Astrocyte (in vitro differentiated cells and primary cell): ENCODE measurements around the gene GID4.

ENCODE experiments used
- EZH2 ChIP-seq: IDR thresholded peaks from 2 replicates; pipeline ENCODE4 v1.6.1; 2012; ENCODE audit warnings: mild to moderate bottlenecking, low read length, inconsistent platforms; ENCODE audit not compliant: insufficient read depth
- TF ChIP-seq, protein P1 (sequence below): IDR thresholded peaks from 2 replicates; pipeline ENCODE4 v1.5.1; 2011; ENCODE audit warnings: low read depth, mild to moderate bottlenecking, inconsistent platforms, low read length, moderate library complexity; ENCODE audit not compliant: insufficient read depth

DNA sequence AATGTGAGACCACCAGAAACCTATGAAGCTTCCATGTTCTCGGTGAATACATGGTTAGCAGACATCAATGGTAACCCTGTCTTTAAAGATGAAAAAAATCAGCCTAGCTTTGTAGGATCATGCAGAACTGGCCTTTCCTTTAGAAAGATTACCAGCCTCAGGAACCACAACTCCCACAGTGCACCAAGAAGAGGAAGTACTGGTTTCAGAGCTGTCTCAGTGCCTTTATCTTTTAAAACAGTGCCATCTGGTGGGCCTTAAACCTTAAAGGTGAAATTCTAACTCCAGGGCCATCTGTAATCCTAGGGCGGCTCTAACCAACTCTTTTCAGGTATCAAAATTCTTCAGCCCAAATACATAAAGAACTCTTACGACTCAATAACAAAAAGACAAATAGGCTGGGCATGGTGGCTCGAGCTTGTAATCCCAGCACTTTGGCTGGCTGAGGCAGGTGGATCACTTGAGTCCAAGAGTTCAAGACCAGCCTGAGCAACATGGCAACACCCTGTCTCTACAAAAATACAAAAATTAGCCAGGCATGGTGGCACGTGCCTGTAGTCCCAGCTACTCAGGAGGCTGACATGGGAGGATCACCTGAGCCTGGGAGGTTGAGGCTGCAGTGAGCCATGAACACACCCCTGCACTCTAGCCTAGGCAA is 5.6 kb upstream of the GID4 start:
- TF ChIP-seq, protein P1, sequence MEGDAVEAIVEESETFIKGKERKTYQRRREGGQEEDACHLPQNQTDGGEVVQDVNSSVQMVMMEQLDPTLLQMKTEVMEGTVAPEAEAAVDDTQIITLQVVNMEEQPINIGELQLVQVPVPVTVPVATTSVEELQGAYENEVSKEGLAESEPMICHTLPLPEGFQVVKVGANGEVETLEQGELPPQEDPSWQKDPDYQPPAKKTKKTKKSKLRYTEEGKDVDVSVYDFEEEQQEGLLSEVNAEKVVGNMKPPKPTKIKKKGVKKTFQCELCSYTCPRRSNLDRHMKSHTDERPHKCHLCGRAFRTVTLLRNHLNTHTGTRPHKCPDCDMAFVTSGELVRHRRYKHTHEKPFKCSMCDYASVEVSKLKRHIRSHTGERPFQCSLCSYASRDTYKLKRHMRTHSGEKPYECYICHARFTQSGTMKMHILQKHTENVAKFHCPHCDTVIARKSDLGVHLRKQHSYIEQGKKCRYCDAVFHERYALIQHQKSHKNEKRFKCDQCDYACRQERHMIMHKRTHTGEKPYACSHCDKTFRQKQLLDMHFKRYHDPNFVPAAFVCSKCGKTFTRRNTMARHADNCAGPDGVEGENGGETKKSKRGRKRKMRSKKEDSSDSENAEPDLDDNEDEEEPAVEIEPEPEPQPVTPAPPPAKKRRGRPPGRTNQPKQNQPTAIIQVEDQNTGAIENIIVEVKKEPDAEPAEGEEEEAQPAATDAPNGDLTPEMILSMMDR = peak; percentile 67
- TF ChIP-seq EZH2 = no peak
